Activated naive CD4-positive, alpha-beta T cell (primary cell): Measurements from ENCODE around the gene SIVA1.

Experiments
- DNase-seq, 4 experiments: peaks; one replicate each; lab custom pipeline; 2025; lab: John Stamatoyannopoulos, UW

SIVA1 gene

GRCh38 chr14:104771918-104772706, 19.2 kb downstream of the SIVA1 start:
- DNase-seq, result no peak

- DNase-seq, result no peak
Observed at GRCh38 chr14:104772707-104773504, 20.0 kb downstream of the SIVA1 start.

GRCh38 chr14:104773505-104774452, 20.8 kb downstream of the SIVA1 start:
- DNase-seq, result no peak

GRCh38 chr14:104774453-104775072, 21.6 kb downstream of the SIVA1 start:
- no peak for DNase-seq

DNA sequence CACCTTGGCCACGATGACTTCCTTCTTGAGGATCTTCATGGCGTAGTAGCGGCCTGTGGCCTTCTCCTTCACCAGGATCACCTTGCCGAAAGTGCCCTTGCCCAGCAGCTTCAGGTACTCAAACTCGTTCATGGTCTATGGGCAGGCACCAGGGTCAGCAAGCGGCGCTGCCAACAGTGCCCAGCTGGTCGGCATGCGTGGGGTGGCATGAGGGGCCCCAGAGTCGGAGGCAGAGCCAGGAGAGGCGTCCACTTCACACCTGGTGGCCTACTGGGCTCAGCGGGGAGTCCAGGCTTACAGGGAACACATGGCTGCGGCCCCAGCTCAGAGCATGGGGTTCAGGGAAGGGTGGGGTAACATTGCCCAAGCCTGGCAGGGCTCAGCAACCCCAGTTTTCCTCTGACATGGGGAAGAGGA, 22.1 kb downstream of the SIVA1 start:
- DNase-seq, result no peak

- no peak for DNase-seq
Observed at GRCh38 chr14:104776481-104776880, 23.5 kb downstream of the SIVA1 start.

DNA sequence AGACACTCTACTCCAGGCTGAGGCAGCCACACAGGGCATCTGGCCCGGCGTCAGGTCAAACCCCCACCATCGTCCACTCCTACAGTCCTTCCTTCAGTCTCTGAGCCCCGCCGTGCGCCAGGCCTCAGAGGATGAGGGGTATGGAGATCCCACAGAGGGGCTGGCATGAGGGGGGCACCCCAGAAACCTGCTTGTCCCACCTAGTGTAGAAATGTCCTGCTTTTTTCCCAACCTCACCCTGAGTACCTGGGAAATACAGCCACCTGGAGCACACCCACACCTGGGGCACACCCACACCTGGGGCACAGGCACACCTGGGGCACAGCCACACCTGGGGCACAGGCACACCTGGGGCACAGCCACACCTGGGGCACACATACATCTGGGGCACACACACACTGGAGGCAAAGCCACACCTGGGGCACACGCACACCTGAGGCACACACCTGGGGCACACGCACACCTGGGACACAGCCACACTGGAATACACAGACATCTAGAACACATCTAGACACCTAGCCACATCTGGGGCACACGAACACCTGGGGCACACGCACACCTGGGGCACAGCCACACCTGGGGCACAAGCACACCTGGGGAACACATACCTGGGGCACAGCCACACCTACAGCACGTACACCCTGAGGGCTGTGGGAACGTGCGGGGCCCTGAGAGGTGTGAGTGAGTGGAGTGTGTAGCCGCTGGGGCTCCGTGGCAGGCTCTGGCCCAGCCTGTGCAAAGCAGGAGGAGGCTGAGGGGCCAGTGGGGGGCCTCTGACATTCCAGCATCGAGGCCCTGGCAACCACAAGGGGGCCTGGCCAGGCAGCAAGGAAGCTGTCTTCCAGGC, 24.2 kb downstream of the SIVA1 start:
- no peak for DNase-seq

GRCh38 chr14:104777808-104778249, 24.9 kb downstream of the SIVA1 start:
- no peak for DNase-seq

DNA sequence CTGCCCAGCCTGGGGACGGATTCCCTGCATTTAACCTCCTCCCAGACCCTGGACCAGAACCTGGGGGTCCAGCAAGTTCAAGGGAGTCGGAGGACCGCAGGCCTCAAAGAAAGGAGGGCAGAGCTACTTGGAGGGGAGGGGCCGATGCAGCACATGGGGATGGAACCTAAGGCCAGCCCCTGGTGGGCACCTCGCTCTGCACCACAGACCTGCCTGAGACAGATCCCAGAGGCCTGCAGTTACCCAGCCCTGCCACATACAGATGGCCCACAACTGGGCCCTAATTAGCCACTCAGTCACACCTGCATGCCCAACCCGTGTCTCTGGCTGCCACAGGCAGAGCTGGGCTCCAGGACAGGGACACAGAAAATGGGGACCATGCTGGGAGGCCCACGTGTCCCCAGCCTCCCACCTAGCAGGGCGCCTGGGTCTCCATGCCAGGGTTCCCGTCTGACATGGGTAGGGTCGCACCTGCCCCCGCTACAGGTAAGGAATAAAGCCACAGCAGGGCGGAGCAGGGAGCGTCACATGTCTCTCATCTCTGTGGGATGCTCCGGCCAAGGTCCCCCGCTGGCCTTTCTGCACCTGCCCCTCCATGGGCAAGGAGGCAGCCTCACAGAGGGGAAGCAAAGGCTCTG, 25.9 kb downstream of the SIVA1 start:
- no peak for DNase-seq

- no peak for DNase-seq
Observed at GRCh38 chr14:104779776-104780512, 27.0 kb downstream of the SIVA1 start.

GRCh38 chr14:104780513-104781030, 27.6 kb downstream of the SIVA1 start:
- DNase-seq, result no peak

- no peak for DNase-seq
Observed at GRCh38 chr14:104781271-104782077, 28.5 kb downstream of the SIVA1 start.

DNA sequence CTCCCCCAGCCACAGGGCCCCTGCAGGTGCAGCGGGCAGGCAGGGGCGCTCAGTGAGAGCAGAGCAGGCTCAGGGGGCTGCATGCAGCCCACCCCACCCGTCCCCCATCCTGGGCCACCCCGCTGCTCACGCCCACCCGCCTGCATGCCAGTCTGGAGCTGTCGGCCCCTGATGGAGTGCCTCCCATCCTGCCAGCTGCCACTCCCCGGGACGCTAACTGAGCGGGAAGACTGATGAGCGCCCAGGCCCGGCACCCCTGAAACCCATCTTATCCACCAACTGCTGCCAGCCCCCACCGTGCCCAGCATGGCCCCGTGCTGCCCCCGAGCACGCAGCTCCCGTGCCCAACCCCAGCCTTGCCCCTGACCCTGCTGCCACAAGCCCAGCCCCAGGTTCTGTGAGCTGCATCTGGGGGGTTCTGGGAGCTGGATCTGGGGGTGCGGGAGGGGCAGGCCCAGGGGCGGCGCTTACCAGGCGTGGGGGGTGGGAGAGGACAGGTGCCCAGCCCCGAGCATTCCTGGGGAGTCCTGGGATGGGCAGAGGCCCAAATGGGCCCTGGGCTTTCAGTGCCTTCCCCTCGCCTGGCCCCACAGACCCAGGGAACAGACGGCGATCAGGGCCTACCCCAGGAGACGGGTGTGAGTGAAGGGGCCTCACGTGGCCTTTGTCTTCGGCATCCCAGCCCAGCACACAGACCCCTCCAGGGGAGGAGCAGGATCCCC, 29.3 kb downstream of the SIVA1 start:
- no peak for DNase-seq

- DNase-seq, result no peak
Observed at GRCh38 chr14:104782808-104783139, 29.8 kb downstream of the SIVA1 start.

DNA sequence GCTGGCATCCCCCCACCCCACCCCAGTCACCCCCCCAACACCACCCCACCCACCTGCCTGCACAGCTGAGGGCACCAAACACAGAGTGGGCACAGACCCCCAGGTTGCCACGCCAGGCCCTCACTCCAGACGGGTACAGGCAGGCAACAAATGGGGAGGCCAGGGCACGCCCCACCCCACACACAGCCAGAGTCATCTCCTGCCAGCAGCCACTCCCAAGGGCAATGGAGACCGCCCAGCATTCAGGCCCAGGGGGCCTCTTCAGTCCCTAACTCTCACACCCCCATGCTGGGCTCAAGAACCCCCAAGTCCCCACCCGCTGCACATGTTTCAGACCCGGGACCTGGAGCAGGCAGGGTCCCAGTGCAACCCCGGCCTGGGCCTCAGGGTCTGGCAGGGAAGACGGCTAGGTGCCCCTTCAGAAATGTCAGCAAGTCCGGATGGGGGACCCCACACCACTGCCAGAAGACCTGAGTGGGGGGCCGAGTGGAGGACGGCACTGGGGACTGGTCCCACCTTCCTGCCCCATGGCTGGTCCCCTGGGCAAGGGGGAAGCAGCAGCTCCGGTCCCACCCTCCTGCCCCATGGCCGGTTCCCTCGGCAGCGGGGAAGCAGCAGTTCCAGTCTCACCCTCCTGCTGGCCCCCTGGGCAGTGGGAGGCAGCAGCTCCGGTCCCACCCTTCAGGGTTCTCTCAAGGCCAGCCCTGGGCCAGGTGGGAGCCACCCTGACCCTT, 30.7 kb downstream of the SIVA1 start:
- DNase-seq, result no peak

DNA sequence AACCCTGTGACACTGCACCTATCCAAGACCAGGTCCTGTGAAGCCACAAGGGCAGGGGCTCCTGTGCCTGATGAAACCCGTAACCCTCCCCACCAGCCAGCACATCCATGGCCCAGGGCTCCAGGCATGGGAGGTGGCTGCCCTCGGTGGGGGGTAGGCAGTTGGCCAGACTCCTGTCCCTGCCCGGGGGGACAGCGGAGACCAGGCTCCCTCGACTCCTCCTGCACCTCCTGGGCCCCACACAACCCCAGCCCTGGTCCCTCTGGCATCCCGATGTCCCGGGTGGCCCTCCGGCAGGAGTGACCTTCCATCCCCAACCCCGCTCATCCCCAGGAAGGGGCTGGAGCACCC, 31.2 kb downstream of the SIVA1 start:
- DNase-seq, result no peak
